Measurements from ENCODE around the gene ZFP64.

Gene ZFP64

GRCh38 chr20:52175840-52176239 is 15.7 kb downstream of the ZFP64 start:
- H3K79me2 ChIP-seq (ENCODE audit: low read length) = peaks cover 10% of the 10 kb centered on the region
- no peak overlapping the region for H3K27ac ChIP-seq (ENCODE audit: low read length)
- no peak overlapping the region for H3K4me2 ChIP-seq (ENCODE audit: low read length)
- H3K9me3 ChIP-seq (ENCODE audit: insufficient read depth, low read length) = 0 out of 2 replicates have a peak, but pooled peaks cover 5% of the 10 kb centered on the region
- no peak for TF ChIP-seq CTCF (IDR thresholded peaks at IDR 0.05; ENCODE audit: low read depth, low read length)
- TF ChIP-seq EZH2phosphoT487 (IDR thresholded peaks at IDR 0.05; ENCODE audit: low read depth) = no peak
- no peaks in the 10 kb centered on the region for H4K20me1 ChIP-seq (ENCODE audit: insufficient read depth, low read length)
- peaks cover 27% of the 10 kb centered on the region for H3K36me3 ChIP-seq (replicated peaks; ENCODE audit: low read depth, low read length)
- no peak overlapping the region for H2AFZ ChIP-seq (ENCODE audit: low read depth, low read length)
- H3K9ac ChIP-seq (ENCODE audit: low read length) = no peak overlapping the region
- H3K4me3 ChIP-seq (ENCODE audit: low read length) = no peak overlapping the region
- H3K4me1 ChIP-seq (ENCODE audit: low read length) = peaks cover 57% of the 10 kb centered on the region
- H3K27me3 ChIP-seq (ENCODE audit: low read depth, low read length) = no peaks in the 10 kb centered on the region

- Histone ChIP-seq H3K4me1 (ENCODE audit: low read length) (peaks cover 38% of the 10 kb centered on the region), H4K20me1 (ENCODE audit: insufficient read depth, low read length) (no peaks in the 10 kb centered on the region), H3K9me3 (ENCODE audit: insufficient read depth, low read length) (no peaks in the 10 kb centered on the region), H3K9ac (ENCODE audit: low read length) (no peak overlapping the region), H3K4me3 (ENCODE audit: low read length) (peak overlapping the region; percentile 41), H2AFZ (ENCODE audit: low read depth, low read length) (no peak overlapping the region), H3K4me2 (ENCODE audit: low read length) (peak overlapping the region; percentile 65), H3K79me2 (ENCODE audit: low read length) (no peaks in the 10 kb centered on the region), H3K27me3 (ENCODE audit: low read depth, low read length) (no peaks in the 10 kb centered on the region), H3K36me3 (replicated peaks; ENCODE audit: low read depth, low read length) (peaks cover 15% of the 10 kb centered on the region), H3K27ac (ENCODE audit: low read length) (peak overlapping the region; percentile 63)
- TF ChIP-seq EZH2phosphoT487 (IDR thresholded peaks at IDR 0.05; ENCODE audit: low read depth) = no peak
- no peak for TF ChIP-seq CTCF (IDR thresholded peaks at IDR 0.05; ENCODE audit: low read depth, low read length)
These were observed 19.1 kb downstream of the ZFP64 start for GRCh38 chr20:52172392-52173047.

GRCh38 chr20:52171025-52171424 is 20.6 kb downstream of the ZFP64 start:
- Histone ChIP-seq H2AFZ (ENCODE audit: low read depth, low read length) (no peak overlapping the region), H3K27ac (ENCODE audit: low read length) (no peak overlapping the region), H3K9me3 (ENCODE audit: insufficient read depth, low read length) (no peaks in the 10 kb centered on the region), H3K4me3 (ENCODE audit: low read length) (no peak overlapping the region), H3K9ac (ENCODE audit: low read length) (no peak overlapping the region), H4K20me1 (ENCODE audit: insufficient read depth, low read length) (no peaks in the 10 kb centered on the region), H3K4me2 (ENCODE audit: low read length) (no peak overlapping the region), H3K4me1 (ENCODE audit: low read length) (peaks cover 38% of the 10 kb centered on the region), H3K36me3 (replicated peaks; ENCODE audit: low read depth, low read length) (peaks cover 14% of the 10 kb centered on the region), H3K27me3 (ENCODE audit: low read depth, low read length) (no peaks in the 10 kb centered on the region), H3K79me2 (ENCODE audit: low read length) (no peaks in the 10 kb centered on the region)
- TF ChIP-seq EZH2phosphoT487 (IDR thresholded peaks at IDR 0.05; ENCODE audit: low read depth) = no peak
- TF ChIP-seq CTCF (IDR thresholded peaks at IDR 0.05; ENCODE audit: low read depth, low read length) = no peak

GRCh38 chr20:52168116-52168515 is 23.5 kb downstream of the ZFP64 start:
- Histone ChIP-seq H3K4me3 (ENCODE audit: low read length) (no peak overlapping the region), H3K9me3 (ENCODE audit: insufficient read depth, low read length) (no peaks in the 10 kb centered on the region), H3K4me2 (ENCODE audit: low read length) (no peak overlapping the region), H3K79me2 (ENCODE audit: low read length) (no peaks in the 10 kb centered on the region), H3K27ac (ENCODE audit: low read length) (no peak overlapping the region), H3K36me3 (replicated peaks; ENCODE audit: low read depth, low read length) (peaks cover 28% of the 10 kb centered on the region), H2AFZ (ENCODE audit: low read depth, low read length) (no peak overlapping the region), H3K9ac (ENCODE audit: low read length) (no peak overlapping the region), H4K20me1 (ENCODE audit: insufficient read depth, low read length) (no peaks in the 10 kb centered on the region), H3K27me3 (ENCODE audit: low read depth, low read length) (no peaks in the 10 kb centered on the region), H3K4me1 (ENCODE audit: low read length) (peaks cover 22% of the 10 kb centered on the region)
- TF ChIP-seq EZH2phosphoT487 (IDR thresholded peaks at IDR 0.05; ENCODE audit: low read depth) (no peak), CTCF (IDR thresholded peaks at IDR 0.05; ENCODE audit: low read depth, low read length) (no peak)
